GM21423 (cell line): ENCODE measurements around the gene ARID3B.
"Not testable (repeated sequence)": the region's sequence is repeated elsewhere in the genome, so short reads cannot be mapped to it uniquely, and the experiment has no call there.

Experiments used
- ATAC-seq: cut with Tn5 transposase; IDR thresholded peaks from one replicate; pipeline ENCODE4 v1.9.1; 2021; ENCODE audit warnings: mild to moderate bottlenecking, moderate library complexity; ENCODE audit not compliant: unreplicated experiment

Gene ARID3B, protein sequence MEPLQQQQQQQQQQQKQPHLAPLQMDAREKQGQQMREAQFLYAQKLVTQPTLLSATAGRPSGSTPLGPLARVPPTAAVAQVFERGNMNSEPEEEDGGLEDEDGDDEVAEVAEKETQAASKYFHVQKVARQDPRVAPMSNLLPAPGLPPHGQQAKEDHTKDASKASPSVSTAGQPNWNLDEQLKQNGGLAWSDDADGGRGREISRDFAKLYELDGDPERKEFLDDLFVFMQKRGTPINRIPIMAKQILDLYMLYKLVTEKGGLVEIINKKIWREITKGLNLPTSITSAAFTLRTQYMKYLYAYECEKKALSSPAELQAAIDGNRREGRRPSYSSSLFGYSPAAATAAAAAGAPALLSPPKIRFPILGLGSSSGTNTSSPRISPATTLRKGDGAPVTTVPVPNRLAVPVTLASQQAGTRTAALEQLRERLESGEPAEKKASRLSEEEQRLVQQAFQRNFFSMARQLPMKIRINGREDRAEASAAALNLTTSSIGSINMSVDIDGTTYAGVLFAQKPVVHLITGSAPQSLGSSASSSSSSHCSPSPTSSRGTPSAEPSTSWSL

DNA sequence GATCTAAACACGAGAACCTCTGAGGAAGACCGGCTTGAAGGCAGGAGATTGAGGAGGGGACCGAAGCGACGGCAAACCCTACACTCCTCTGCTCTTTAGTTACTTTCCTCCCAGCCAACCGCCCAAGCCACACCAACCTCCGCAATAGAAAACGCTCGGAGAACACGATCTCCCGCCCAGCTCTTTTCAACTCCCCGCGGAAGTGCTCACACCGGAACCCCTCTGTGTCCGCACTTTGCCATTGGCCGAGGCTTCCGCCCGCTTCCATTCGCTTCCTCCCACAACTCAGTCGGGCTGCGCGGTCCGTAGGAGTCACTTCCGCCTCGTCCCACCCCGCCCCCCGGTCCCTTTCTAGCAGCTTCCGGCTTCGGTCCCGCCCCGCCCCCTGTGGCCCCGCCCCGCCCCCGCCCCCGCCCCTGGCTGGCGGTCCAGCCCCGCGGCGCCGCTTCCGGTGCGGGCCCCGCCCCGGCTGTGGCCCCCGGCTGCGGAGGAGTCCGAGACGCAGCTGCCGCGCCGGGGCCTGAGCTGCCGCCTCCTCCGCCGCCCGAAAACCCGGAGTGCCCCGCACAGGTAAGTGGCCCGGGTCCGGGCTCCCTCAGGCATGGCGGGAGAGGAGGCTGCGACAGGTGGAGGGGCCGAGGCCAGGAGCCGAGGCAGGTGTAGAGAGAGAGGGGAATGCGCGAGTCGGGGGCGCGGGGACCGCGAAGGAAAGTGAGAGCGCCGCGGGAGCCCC, at the start of gene ARID3B:
Gene ARID3B (plus strand): TSS at position 460 of the 733 bp plus-strand sequence. CDS start 2,717 bp downstream, outside the sequence.
- peak; percentile 67 for ATAC-seq

DNA sequence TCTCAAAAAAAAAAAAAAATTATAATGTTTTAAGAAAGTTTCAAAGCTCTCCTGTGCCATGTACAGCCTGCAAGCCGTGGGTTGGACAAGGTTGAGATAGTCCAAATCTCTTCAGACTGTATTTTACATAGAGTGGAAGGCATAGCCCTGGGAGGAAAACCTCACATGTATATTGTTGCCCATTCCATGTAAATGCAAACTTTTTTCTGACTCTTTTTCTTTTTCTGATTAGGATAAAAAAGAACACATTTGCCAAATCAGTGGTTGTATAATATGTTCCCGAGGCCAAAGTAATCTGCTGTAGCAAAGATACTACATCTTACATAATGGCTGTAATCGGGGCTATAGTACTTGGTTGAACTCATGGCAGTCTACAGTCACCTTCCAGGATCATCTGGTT, 44.4 kb upstream of the ARID3B start:
- no peak for ATAC-seq

DNA sequence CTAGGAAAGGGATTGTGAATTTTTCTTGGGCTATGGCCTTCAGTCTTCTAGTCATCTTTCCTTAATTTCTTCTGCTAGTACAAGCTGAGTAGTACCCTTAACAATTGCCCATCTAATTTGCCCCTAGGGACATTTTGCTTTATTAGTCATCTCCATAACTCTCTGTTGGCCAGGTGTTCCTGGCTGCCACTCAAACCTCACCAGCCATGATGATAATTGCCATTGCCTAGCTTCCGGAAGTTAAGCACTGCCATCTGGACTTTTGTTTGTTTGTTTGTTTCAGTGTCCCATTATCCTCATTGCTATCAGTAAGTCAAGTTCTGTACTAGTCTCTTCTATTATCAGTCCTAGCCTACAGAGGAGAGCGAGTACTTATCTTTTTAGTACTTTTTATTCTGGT, 43.4 kb upstream of the ARID3B start:
- ATAC-seq, result no peak

DNA sequence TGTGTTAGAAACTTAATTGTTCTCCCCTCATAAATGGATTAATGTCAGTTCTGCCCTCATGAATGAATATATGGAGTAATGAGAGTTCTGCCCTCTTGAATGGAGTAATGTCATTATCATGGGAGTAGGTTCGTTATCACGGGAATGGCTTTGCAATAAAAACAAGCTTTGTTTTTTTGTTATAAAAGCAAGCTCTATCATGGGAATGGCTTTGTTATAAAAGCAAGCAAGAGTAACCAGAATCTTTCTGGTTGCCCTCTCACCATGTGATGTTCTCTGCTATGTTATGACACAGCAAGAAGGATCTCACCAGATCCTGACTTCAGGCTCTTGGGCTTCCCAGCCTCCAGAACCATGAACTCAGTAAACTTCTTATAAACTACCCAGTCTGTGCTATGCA, 41.7 kb upstream of the ARID3B start:
- no peak for ATAC-seq

DNA sequence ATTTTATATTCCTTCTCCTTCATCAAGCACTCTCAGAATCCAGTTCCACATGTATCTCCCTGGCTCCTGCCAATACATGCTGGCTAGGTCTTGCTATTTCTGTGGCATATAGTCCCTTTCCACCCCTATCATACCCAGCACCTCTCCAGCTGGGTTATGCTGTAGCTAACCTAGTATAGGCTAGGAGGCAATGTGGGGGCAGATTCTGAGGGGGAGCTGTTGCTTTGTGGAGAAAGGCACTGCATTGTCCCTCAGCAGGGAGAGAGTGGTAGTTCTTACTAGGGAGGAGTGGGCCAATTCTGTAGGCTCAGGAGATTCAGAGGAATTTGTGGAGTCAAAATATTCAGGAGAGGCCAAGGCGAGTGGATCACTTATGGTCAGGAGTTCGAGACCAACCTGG, 40.6 kb upstream of the ARID3B start:
- ATAC-seq, result no peak

DNA sequence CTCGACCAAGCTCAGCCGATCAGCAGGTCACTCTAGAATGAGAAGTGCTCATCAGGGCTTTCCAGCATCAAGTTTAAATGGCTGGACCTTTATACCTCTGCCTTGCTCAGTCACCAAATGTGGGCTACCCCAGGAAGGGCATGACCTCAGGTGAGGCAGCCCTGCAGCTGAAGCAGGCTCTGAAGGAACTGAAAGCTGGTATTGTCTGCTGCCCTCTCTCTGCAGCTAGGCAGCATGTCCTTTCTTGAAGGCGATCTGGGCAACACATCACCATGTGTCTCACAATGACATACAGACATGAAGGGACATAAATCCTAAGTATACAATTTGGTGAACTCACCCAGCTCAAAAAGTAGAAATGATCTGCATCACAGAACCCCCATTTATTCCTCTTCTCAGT, 38.7 kb upstream of the ARID3B start:
- no peak for ATAC-seq

DNA sequence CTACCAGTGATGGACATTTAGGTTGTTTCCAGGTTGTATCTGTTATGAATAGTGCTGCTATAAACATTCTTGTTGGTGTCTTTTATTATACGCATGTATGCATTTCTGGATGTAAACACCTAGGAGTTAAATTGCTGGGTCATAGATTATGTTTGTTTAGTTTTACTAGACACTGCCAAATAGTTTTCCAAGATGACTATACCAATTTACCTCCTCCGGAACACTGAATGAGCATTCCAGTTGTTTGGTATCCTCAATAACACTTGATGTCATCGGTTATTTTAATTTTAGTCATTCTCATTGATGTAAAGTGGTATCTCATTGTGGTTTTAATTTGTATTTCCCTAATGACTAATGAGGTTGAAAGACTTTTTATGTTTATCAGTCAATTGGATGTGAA, 36.6 kb upstream of the ARID3B start:
- no peak for ATAC-seq

DNA sequence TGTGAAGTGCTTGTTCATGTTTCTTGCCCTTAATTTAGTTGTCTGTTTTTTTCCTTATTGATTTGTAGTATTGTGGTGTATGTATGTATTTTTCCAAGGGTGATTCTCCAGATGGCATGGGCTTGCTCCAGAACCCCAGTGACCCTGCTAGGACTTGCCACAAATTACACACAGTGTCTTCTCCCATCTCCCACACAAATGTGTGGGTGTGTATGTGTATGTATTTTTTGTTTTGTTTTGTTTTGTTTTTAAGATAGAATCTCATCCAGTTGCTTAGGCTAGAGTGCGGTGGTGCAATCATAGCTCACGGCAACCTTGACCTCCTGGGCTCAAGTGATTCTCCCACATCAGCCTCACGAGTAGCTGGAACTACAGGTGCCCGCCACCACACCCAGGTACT, 36.2 kb upstream of the ARID3B start:
- no peak for ATAC-seq

DNA sequence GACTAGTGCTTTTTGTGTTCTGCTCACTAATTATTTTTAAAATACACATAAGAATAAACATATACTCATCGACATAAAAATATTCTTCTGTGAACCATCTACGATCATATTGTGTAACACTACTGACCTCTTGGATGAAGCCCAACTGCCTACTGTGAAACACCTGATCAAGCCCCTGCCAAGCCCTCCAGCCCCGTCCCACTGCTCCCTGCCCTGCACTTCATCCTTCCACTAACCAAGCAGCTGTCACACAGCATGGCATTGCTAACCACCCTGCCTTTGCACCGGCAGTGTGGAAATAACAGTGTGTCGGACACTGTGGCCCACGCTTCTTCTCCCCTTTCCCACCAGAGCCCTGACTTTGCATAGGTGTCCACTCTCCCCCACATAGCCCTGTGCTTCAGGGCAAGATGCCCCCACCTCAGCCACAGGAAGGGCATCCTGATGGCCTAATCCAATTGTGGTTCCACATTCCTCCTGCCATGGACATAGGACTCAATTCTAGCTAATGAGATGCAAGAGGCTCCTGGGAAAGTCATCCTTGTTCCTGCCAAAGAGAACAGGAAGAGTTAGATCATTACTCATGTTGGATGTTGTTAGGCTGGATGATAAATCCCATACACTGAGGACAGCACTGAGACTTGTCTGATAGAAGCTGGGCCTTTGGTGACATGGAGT, 35.0 kb upstream of the ARID3B start:
- no peak for ATAC-seq

DNA sequence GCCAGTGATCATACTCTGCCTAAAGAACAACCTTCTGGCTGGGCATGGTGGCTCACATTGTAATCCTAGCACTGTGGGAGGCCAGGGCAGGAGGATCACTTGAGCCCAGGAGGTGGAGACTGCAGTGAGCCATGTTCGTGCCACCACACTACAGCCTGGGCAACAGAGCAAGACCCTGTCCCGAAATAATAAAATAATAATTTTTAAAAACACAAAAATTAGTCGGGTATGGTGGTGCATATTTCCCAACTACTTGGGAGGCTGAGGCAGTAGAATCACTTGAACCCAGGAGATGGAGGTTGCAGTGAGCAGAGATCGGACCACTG, 34.5 kb upstream of the ARID3B start:
- ATAC-seq, result no peak

DNA sequence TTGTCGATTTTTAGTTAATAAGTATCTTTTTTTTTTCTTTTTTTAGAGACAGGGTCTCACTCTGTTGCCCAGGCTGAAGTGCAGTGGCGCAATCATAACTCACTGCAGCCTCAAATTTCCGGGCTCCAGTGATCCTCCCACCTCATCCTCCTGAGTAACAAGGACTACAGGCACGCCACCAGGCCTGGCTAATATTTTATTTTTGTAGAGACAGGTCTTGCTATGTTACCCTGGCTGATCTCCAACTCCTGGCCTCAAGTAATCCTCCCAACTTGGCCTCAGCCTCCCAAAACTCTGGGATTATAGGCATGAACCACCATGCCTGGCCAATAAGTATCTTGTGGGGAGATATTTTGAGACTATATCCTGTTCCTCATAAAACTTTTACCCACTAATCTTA, 29.4 kb upstream of the ARID3B start:
- ATAC-seq, result peak; percentile 56

DNA sequence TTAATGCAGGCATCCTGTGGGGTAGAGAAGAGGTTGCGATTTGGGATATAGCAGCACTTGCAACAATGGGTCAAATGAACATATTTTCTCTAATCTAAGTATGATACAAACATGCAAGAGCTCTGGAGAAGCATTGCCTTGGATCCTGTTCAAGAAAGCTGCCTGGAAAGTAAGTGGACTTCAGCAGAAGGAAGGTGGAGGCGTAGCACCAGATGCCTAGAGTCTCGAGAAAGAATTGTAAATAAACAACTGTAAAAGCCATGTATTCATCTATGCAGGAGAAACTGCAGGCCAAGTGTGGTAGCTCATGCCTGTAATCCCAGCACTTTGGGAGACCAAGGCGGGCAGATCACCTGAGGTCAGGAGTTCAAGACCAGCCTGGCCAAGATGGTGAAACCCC, 27.0 kb upstream of the ARID3B start:
- not testable (repeated sequence) for ATAC-seq

DNA sequence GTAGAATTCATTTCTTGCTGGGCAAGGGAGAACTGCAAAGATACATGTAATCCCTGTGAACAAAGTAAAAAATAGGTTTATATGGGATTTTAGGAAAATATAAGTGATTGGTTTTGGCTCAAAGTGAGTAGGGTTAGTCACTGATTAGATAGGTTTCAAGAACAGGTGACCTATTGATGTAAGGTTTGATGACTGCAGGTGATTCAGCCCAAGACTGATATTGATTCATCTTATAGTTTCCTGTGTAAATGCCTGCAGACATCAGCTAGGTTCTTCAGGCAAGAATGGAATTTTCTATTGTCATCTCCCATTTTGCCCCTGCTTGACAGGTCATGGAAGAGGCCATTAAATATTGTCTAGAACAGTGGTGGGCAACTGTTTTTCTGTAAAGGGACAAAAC, 23.9 kb upstream of the ARID3B start:
- no peak for ATAC-seq

DNA sequence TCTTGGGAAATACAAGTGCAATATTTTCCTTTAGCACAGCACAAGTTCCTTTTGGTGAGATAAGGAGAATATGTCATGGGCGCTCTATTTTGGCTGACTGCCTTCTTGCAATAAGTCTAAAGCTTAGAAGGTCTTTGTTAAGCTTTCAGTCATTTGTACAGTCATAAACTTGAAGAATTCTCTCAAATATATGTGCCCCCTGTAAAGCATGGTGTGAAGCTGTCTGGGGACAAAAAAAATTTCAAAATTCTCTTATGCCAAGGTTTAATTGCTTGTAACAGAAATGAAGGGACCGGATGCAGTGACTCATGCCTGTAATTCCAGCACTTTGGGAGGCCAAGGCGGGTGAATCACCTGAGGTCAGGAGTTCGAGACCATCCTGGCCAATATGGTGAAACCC, 21.7 kb upstream of the ARID3B start:
- ATAC-seq, result no peak

DNA sequence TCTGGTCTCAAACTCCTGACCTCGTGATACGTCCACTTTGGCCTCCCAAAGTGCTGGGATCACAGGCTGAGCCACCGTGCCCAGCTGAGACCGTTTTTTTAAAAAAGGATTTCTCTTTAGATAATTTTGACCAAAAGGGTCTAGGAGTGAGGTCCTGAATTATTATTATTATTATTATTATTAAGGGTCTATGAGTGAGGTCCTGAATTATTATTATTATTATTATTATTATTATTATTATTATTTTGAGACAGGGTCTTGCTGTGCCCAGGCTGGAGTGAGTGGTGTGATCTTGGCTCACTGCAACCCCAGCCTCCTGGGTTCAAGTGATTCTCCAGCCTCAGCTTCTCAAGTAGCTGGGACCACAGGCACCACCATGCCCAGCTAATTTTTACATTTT, 20.6 kb upstream of the ARID3B start:
- no peak for ATAC-seq

DNA sequence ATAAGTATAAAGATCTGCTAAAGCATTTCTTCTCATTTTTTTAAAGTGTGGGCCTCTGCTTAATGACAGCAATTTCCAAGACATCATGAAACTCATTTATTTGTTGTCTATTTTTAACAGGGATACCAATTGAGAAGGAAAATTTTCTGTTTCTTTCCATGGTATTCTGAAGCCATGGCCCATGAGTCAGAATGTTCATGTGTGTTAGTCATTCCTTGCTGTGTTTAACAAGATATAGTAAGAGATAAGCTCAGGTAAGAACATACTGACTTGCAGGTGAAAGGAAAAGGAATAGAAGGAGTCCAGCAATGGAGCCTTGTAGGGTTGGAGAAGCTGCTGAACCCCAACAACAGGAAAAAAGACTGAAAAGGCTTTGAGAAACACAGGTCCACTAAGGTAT, 17.0 kb upstream of the ARID3B start:
- ATAC-seq, result no peak

DNA sequence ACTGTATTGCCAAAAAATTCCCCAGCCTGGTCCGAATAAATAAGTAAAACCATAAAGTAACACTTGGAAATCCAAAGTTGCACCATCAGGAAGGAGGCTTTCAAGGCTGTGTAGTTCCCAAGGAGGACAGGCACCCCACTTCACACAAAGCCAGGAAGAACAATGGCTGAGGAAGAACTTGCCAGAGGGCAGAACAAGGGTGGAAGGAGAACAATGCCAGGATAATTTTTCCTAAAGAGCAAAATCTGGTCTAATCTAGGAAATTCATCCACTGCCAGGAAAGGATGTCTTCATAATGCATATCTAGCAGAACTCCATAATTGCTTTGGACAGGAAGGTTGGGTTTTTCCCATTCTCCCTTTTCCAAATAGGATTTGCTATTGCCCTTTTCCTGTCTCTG, 15.7 kb upstream of the ARID3B start:
- no peak for ATAC-seq

DNA sequence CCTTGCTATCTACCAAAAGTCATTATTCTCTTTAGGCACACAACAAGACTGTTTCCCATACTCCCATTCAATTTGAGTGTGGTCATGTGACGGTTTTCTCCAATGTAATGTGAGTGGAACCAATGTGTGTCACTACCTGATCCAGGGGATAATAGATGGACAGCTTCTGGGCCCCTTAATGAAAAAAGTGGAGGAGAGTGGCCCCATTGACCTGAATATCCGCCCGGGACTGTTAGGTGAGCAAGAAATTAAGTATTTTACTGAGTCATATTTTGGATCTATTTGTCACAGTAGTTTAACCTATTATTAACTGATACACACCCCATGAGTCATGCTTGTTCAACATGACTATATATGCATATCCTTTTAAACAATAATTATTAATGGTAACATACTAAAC, 15.1 kb upstream of the ARID3B start:
- no peak for ATAC-seq

DNA sequence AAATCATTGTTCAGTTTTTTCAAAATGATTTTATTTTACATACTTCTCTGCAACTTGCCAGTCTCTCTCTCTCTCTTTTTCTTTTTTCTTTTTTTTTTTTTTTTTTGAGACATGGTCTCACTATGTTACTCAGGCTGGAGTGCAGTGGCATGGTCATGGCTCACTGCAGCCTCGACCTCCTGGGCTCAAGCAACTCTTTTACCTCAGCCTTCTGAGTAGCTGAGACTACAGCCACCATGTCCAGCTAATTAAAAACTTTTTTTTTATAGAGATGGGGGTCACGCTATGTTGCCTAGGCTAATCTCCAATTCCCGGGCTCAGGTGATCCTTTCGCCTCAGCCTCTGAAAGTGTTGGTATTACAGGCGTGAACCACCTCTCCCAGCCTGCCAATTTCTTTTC, 12.1 kb upstream of the ARID3B start:
- ATAC-seq, result no peak

DNA sequence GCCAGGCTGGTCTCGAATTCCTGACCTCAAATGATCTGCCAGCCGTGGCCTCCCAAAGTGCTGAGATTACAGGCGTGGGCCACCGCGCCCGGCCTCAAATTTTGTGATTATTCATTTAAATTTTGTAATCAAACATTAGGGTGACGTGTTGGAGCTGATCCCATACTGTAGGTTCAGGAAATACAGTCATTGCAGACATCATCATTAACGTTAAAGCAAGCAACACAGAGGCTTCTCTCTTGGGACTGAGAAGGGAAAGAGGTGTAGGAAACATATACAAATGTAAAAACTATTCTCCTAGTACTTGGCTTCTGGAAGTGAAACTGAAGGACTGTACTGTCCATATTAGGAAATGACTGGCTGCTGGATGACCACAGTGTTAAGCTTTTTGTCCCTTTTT, 11.1 kb upstream of the ARID3B start:
- no peak for ATAC-seq

DNA sequence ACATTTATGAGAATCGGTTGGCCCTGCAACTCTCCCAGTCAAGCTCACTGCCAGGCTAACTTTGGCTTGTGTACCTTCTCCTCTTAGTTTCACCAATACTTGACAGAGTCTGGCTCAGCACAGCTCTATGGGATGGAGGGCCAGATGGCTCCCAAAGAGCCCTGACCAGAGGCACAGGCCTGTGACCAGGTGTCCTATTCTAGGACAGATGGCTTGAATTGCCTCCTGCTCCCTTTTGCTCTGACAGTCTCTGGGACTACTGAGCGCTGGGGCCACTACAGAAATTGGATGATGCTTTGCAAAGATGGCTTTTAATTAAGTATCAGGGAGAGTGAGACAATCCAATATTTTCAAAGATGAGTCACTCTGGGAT, 10.3 kb upstream of the ARID3B start:
- no peak for ATAC-seq
